ENCODE results near the gene TUBB6. TPM values are rescaled to one million over a fixed set of nuclear protein-coding genes. Genes with fewer than 3 reads are reported as not detected.

The TUBB6 gene
- total RNA-seq, 6 donors from 2014 or later, result 89.1 to 380 (median 157) TPM

- H3K4me3 ChIP-seq, result peak overlapping the region in 3 of 4 donors; percentile 27 to 40 (median 37)
Measured at GRCh38 chr18:12278741-12279682, 29.0 kb upstream of the TUBB6 start.

GRCh38 chr18:12279781-12280531, 28.1 kb upstream of the TUBB6 start:
- H3K36me3 ChIP-seq, result no peaks in the 10 kb centered on the region
- peak overlapping the region; percentile 81 to 89 (median 84) for H3K27ac ChIP-seq
- H3K27me3 ChIP-seq, result no peaks in the 10 kb centered on the region
- H3K4me1 ChIP-seq, result peaks cover 6 to 10% (median 9%) of the 10 kb centered on the region in 4 donors
- no peak for TF ChIP-seq POLR2AphosphoS5 (IDR thresholded peaks at IDR 0.05)
- TF ChIP-seq, protein P1, sequence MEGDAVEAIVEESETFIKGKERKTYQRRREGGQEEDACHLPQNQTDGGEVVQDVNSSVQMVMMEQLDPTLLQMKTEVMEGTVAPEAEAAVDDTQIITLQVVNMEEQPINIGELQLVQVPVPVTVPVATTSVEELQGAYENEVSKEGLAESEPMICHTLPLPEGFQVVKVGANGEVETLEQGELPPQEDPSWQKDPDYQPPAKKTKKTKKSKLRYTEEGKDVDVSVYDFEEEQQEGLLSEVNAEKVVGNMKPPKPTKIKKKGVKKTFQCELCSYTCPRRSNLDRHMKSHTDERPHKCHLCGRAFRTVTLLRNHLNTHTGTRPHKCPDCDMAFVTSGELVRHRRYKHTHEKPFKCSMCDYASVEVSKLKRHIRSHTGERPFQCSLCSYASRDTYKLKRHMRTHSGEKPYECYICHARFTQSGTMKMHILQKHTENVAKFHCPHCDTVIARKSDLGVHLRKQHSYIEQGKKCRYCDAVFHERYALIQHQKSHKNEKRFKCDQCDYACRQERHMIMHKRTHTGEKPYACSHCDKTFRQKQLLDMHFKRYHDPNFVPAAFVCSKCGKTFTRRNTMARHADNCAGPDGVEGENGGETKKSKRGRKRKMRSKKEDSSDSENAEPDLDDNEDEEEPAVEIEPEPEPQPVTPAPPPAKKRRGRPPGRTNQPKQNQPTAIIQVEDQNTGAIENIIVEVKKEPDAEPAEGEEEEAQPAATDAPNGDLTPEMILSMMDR (IDR thresholded peaks at IDR 0.05), result no peak
- TF ChIP-seq POLR2A (IDR thresholded peaks at IDR 0.05), result no peak
- 91 to 94% methylated on average over 15 to 16 of the region's 16 CpGs for WGBS, 2 donors
- no peaks in the 10 kb centered on the region for H3K9me3 ChIP-seq
- DNase-seq (no peak), ATAC-seq (ENCODE audit: low FRiP score in 2 of 2) (no peak)
- peak overlapping the region in 2 of 4 donors; percentile 37 to 40 for H3K4me3 ChIP-seq

More at GRCh38 chr18:12278741-12279682, 29.0 kb upstream of the TUBB6 start:
- peaks cover 6 to 10% (median 9%) of the 10 kb centered on the region in 4 donors for H3K4me1 ChIP-seq
- no peaks in the 10 kb centered on the region for H3K36me3 ChIP-seq
- TF ChIP-seq, protein P1 (IDR thresholded peaks at IDR 0.05), result peak in 4 of 6 experiments; percentile 14 to 47 (median 28)
- TF ChIP-seq POLR2AphosphoS5 (IDR thresholded peaks at IDR 0.05) (peak; percentile 77 to 78), EP300 (IDR thresholded peaks at IDR 0.05) (no peak), POLR2A (IDR thresholded peaks at IDR 0.05) (peak in 3 of 4 donors; percentile 34 to 65 (median 35))
- peak; percentile 80 to 88 for DNase-seq
- no peaks in the 10 kb centered on the region for H3K9me3 ChIP-seq
- H3K27me3 ChIP-seq, result no peaks in the 10 kb centered on the region
- peak overlapping the region; percentile 81 to 89 (median 84) for H3K27ac ChIP-seq
- ATAC-seq (ENCODE audit: low FRiP score in 2 of 2), result peak; percentile 87 to 95
- WGBS, 2 donors, result 27 to 38% methylated on average over 16 to 30 of the region's 30 CpGs

- H3K27ac ChIP-seq, result no peak overlapping the region
Measured at GRCh38 chr18:12281861-12282260, 26.2 kb upstream of the TUBB6 start.

DNA sequence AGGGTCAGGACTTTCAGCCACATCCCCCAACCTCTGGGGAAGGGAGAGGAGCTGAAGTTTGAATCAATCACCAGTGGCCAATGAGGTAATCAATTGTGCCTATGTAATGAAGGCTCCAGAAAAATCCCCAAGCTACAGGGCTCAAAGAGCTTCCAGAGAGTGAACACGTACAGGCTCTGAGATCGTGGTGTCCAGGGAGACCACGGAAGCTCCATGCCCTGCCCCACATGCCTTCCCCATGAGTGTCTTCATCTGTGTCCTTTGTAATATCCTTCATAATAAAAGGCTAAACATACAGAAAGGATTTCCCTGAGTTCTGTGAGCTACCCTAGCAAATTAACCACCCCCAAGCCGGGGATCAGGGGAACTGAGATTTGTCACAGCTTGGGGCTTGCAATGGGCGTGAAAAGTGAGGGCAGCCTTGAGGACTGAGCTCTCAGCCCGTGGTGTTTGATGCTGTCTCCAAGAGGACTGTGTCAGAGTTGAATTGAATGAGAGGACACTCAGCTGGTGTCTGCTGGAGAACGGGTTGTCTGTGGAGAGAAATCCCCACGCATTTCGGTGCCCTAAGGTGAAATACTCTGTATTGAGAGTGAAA, 25.5 kb upstream of the TUBB6 start:
- H3K4me1 ChIP-seq, result peaks cover 8 to 16% (median 12%) of the 10 kb centered on the region in 4 donors
- peak in 1 of 2 donors; percentile 69 for ATAC-seq (ENCODE audit: low FRiP score in 2 of 2)
- WGBS, 2 donors, result 79 to 87% methylated on average over 8 to 9 of the region's 9 CpGs
- H3K9me3 ChIP-seq, result no peaks in the 10 kb centered on the region
- H3K36me3 ChIP-seq, result no peaks in the 10 kb centered on the region
- peaks cover 0 to 6% (median 0%) of the 10 kb centered on the region in 4 donors for H3K27me3 ChIP-seq
- TF ChIP-seq, protein P1 (IDR thresholded peaks at IDR 0.05), result no peak
- no peak for TF ChIP-seq EP300 (IDR thresholded peaks at IDR 0.05)
- H3K4me3 ChIP-seq, result no peak overlapping the region
- no peak overlapping the region for H3K27ac ChIP-seq
- DNase-seq, result no peak

More at GRCh38 chr18:12281861-12282260, 26.2 kb upstream of the TUBB6 start:
- DNase-seq, result no peak
- TF ChIP-seq EP300 (IDR thresholded peaks at IDR 0.05), result no peak
- TF ChIP-seq, protein P1 (IDR thresholded peaks at IDR 0.05), result no peak
- TF ChIP-seq POLR2A (IDR thresholded peaks at IDR 0.05), result no peak
- no peak for TF ChIP-seq POLR2AphosphoS5 (IDR thresholded peaks at IDR 0.05)
- no peak overlapping the region for H3K4me3 ChIP-seq
- no peaks in the 10 kb centered on the region for H3K36me3 ChIP-seq
- peaks cover 6 to 10% (median 9%) of the 10 kb centered on the region in 4 donors for H3K4me1 ChIP-seq
- WGBS, 2 donors, result 40 to 47% methylated on average over 1 of the region's 1 CpG
- H3K27me3 ChIP-seq, result no peaks in the 10 kb centered on the region
- no peak for ATAC-seq (ENCODE audit: low FRiP score in 2 of 2)
- no peaks in the 10 kb centered on the region for H3K9me3 ChIP-seq

All from upper lobe of left lung (tissue), 6 donors.